HG02588 (cell line): ENCODE data around the gene CRIP2.

Source experiments
- ATAC-seq: cut with Tn5 transposase; IDR thresholded peaks from one replicate; pipeline ENCODE4 v1.9.1; 2021; ENCODE audit warnings: mild to moderate bottlenecking, moderate library complexity; ENCODE audit not compliant: unreplicated experiment

The CRIP2 gene

DNA sequence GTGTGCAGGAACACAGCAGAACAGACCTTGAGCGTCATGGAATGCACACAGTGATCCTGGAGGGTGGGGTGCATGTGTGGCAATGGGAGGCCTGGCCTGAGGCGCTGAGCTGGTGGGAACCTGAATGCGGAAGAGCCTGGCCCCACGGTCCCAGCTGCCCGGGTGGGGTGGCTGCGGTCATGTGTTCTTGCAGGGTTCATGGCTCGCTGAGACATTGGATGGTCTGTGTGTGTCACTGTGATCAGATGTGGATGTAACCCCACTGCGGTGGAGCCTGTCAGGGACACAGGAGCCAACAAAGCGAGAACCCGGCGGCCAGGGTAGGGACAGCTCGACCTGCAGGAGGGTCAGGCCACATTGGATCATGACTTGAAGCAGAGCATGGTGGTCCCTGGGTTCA is 31.8 kb upstream of the CRIP2 start:
- ATAC-seq: no peak

GRCh38 chr14:105444859-105445258 is 29.8 kb upstream of the CRIP2 start:
- no peak for ATAC-seq

DNA sequence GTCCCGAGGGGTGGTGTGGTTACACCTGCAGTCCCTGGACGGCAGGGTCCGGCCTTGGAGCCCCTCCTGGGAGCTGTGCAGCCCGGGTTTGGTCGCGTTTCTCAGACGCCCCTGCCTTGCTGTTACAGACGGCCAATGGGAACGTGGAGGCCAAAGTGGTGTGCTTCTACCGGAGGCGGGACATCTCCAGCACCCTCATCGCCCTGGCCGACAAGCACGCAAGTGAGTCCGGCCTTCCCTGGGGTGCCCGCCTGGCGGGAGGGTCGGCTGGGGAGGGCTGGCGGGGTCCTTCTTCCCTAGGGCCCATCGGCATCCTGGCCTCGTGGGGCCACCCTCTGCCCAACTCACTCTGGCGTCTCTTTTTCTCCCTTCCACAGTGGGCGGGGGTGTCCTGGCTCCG is 29.3 kb upstream of the CRIP2 start:
- no peak for ATAC-seq

- no peak for ATAC-seq
These were observed 28.4 kb upstream of the CRIP2 start for GRCh38 chr14:105445901-105446845.

GRCh38 chr14:105446971-105447370 is 27.6 kb upstream of the CRIP2 start:
- no peak for ATAC-seq

- no peak for ATAC-seq
These were observed 26.7 kb upstream of the CRIP2 start for GRCh38 chr14:105447651-105448640.

- ATAC-seq: no peak
These were observed 25.9 kb upstream of the CRIP2 start for GRCh38 chr14:105448706-105449111.

DNA sequence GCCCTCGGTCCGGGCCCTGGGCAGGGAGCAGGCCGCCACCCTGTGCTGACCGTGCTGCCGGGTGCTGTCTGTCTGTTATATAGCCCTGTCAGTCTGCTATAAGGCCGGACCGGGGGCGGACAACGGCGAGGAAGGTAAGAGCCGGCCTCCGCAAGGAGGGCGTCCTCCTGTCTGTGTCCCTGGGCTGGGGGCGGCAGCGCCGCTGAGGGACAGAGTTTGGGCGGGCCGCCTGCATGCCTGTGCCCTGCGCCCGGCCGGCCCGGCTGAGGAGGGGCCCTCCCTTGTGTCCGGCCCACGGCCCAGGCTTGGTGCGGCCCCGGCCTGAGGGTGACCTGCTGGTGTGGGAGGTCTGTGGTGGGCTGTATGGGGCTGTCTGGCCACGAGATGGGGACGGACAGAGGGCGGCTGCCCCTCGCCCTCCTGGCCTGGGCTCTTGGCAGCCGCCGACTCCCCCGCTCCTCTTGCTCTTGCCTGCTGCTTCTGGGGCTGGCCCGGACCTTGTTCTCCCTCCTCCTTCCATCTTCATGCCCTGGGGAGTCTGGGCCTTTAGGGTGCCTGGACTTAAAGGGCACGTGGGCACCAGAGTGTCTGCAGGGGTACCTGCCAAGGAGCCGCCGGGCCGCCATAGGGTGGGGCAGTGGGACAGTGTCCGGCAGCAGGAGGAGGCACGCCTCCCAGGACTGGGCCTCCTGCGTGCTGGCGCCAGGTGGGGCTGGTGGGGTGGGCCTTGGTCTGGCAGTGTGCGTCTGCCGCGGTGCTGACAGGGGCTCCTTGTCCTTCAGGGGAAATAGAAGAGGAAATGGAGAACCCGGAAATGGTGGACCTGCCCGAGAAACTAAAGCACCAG is 25.1 kb upstream of the CRIP2 start:
- ATAC-seq: no peak

- ATAC-seq: no peak
These were observed 24.5 kb upstream of the CRIP2 start for GRCh38 chr14:105450123-105450505.

- ATAC-seq: no peak
These were observed 23.5 kb upstream of the CRIP2 start for GRCh38 chr14:105450864-105451720.

DNA sequence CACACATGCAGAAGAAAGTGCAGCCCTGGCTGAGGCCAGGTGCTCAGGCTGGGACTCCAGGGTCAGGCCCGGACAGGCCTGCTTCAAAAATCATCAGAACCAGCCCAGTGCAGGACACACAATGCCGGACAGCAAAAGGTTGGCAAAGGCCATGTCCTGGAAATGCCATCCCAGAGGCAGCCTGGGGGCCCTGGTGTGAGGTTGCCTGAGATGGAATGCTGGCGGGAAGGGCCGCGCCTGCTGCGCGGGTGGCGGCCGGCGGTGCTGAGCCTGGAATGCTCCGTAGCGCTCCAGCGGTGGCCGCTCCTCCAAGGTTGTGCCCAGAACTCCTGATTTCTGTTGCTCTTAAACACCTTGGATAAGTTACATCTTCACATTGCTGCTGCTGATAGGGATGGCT is 21.7 kb upstream of the CRIP2 start:
- ATAC-seq: no peak

DNA sequence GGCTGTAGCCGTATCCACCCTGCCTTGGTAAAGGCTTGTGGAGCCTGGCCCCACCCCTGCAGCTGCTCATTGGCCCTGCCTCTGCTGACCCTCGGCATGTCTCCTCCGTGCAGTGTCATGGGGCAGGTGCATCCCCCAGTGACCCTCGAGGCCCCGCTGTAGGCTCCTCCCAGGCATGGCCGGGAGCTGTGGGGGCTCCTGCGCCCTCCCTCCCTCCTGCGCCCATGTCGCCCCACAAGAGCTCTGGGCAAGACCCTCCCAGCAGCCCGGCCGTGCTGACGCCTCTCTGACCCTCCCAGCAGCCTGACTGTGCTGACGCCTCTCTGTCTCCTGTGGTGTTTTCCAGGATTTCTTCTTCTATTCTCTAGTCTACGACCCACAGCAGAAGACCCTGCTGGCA is 20.8 kb upstream of the CRIP2 start:
- no peak for ATAC-seq

DNA sequence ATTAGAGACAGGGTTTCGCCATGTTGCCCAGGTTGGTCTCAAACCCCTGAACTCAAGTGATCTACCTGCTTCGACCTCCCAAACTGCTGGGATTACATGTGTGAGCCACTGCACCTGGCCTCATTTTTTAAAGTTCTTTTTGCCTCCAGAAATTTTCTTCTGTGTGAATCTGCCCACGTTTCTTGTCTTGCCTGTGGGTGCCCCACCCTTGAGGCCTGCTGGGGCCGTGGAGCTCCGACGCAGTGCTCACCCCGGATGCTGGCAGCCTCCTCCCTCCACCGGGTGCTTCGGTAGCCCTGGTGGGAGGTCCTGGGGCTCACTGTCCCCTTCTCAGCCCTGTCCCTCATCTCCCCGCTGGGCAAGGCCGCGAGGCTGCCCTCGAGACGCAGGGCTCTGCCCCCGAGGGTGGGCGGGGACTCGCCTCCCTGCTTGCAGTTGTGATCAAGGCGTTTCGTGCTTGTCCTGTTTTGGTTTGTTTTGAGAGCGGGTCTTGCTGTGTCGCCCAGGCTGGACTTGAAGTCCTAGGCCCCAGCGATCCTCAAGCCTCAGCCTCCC is 19.5 kb upstream of the CRIP2 start:
- no peak for ATAC-seq

DNA sequence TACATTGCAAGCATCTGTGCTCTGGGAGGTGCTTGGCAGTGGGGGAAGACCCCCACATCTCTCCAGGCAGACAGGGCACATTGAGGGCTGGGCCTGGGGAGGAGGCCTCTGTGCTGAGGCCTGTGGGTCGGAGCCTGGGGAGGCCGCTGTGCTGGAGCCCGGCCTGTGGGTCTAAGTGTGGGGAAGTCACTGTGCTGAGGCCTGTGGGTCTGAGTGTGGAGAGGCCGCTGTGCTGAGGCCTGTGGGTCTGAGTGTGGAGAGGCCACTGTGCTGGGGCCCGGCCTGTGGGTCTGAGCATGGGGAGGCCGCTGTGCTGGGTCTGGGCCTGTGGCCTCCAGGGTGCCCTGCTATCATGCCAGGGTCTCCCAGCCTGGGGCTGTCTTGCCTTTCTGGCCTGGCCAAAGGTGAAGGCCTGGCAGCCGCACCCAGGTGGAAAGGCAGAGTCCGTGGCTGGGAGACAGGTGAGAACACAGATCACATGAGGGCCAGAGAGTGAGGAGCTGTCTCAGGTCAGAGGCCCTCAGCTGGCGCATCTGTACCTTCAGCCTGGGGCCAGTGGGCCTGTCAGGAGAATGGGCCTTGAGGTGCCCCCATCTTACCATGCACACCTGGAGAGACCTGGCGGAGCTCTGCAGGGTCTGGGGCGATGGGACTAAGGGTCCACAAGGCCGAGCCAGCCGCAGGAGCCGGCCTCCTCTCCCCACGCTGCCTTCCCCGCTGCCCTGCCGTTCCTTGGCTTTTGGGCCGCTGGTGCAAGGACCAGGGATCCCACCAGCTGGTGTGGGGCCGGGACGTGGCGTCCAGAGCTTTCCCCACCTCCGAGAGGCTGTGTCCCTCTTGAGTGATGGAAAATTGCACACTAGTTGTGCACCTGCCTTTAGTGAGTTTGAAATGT is 18.6 kb upstream of the CRIP2 start:
- no peak for ATAC-seq

DNA sequence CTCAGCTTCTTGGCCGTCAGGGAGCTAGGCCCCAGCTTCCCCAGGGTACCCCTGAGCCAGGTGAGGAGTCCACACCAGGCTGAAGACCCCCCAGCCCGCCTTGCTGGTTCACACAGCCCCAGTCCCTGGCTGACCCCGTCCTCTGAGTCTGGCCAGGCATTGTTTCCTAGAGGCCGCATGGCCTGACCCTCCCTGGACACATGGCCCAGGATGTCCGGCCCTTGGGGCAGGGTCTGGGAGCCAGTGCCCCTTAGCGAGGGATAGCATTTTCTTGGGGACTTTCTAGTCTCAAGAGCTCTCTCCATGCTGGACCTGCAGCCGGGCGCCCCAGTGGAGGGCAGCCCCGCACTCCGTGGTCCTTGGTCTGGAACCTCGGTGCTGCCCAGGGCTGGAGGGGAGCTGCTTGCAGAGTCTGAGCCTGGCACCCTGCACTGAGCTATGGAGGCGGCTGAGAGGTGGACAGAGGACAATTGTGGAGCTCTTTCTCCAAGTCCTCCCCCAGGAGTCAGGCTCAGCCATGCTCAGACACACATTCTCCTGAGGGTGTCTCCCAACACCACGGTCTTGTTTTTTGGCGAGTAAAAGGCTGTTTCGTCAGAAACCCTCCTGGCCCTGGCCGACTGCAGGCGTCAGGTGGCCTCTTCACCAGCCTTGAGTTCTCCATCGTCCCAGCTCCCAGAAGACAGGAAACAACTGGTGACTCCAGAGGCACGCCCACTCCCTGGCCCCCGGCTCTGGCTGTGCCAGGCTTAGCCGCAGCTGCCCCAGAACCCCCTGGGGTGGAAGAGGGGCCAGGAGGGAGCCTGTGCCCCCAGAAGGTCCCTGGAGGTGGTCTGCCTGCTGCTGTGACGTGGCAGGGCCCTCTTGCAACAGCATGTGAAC is 17.6 kb upstream of the CRIP2 start:
- ATAC-seq: no peak

GRCh38 chr14:105458010-105458409 is 16.6 kb upstream of the CRIP2 start:
- no peak for ATAC-seq

- ATAC-seq: no peak
These were observed 16.1 kb upstream of the CRIP2 start for GRCh38 chr14:105458571-105458970.
